Measurements from ENCODE around the gene TMC5. TPM values are rescaled to one million over a fixed set of nuclear protein-coding genes. Genes with fewer than 3 reads are reported as not detected.

Gene TMC5
- total RNA-seq, 2 experiments from 2014 or later: not detected

DNA sequence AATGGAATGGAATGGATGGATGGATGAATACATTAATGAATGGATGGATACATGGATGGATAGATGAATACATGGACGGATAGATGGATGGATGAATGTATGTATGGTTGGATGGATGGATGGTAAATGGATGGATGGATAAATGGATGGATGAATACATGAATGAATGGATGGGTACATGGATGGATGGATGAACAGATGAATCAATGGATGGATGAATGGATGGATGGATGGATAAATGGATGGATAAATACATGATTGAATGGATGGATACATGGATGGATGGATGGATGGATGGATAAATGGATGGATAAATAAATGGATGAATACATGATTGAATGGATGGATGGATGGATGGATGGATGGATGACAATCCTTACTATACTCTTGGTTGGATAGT is 26.0 kb downstream of the TMC5 start:
- Histone ChIP-seq H3K27ac (ENCODE audit: low read depth in 1 of 2, low read length in 2 of 2) (no peak overlapping the region), H3K36me3 (ENCODE audit: insufficient read depth, low read length) (no peaks in the 10 kb centered on the region), H3K9me3 (ENCODE audit: control insufficient read depth in 1 of 2, insufficient read depth in 1 of 2, low read length in 2 of 2) (no peaks in the 10 kb centered on the region), H3K27me3 (ENCODE audit: control insufficient read depth in 1 of 2, insufficient read depth in 2 of 2, low read length in 2 of 2) (no peaks in the 10 kb centered on the region), H3K4me3 (ENCODE audit: low read length) (no peak overlapping the region), H3K4me1 (ENCODE audit: insufficient read depth, low read length) (no peaks in the 10 kb centered on the region)
- H3K36me3 Mint-ChIP-seq (ENCODE audit: low read depth): no peaks in the 10 kb centered on the region
- H3K4me3 Mint-ChIP-seq: no peak overlapping the region
- H3K4me1 Mint-ChIP-seq (ENCODE audit: low read depth): no peaks in the 10 kb centered on the region
- H3K27ac Mint-ChIP-seq: no peak overlapping the region
- ChIA-PET CTCF (no interaction called here), POLR2A (no interaction called here)
- TF ChIP-seq CTCF (IDR thresholded peaks at IDR 0.05): no peak
- intact Hi-C loops (cut with DNase I, micrococcal nuclease): no loop called here
- peaks cover 11% of the 10 kb centered on the region for H3K27me3 Mint-ChIP-seq
- ATAC-seq (ENCODE audit: poor library complexity): no peak
- peaks cover 3% of the 10 kb centered on the region for H3K9me3 Mint-ChIP-seq
- DNase-seq: no peak

- H3K9me3 ChIP-seq (ENCODE audit: control insufficient read depth in 1 of 2, insufficient read depth in 1 of 2, low read length in 2 of 2): no peaks in the 10 kb centered on the region
- peaks cover 0 to 4% of the 10 kb centered on the region in 2 experiments for H3K27me3 ChIP-seq (ENCODE audit: control insufficient read depth in 1 of 2, insufficient read depth in 2 of 2, low read length in 2 of 2)
- no peaks in the 10 kb centered on the region for H3K36me3 ChIP-seq (ENCODE audit: insufficient read depth, low read length)
- peaks cover 28% of the 10 kb centered on the region for H3K27me3 Mint-ChIP-seq
- CTCF ChIA-PET: interaction anchor here (0.6 kb wide), 1 partner anchor 14 kb away, joined by 4 read pairs; no protein-coding TSS in a partner anchor
- no peak overlapping the region for H3K4me3 Mint-ChIP-seq
- no peak overlapping the region for H3K27ac ChIP-seq (ENCODE audit: low read depth in 1 of 2, low read length in 2 of 2)
- H3K27ac Mint-ChIP-seq: no peak overlapping the region
- intact Hi-C loops (cut with DNase I, micrococcal nuclease): no loop called here
- H3K4me3 ChIP-seq (ENCODE audit: low read length): no peak overlapping the region
- H3K9me3 Mint-ChIP-seq: peaks cover 3% of the 10 kb centered on the region
- H3K36me3 Mint-ChIP-seq (ENCODE audit: low read depth): no peaks in the 10 kb centered on the region
- DNase-seq: no peak
- ATAC-seq (ENCODE audit: poor library complexity): no peak
- TF ChIP-seq CTCF (IDR thresholded peaks at IDR 0.05): no peak
- H3K4me1 Mint-ChIP-seq (ENCODE audit: low read depth): no peaks in the 10 kb centered on the region
- POLR2A ChIA-PET: no interaction called here
- no peaks in the 10 kb centered on the region for H3K4me1 ChIP-seq (ENCODE audit: insufficient read depth, low read length)
Observed at GRCh38 chr16:19446300-19446846, 28.7 kb downstream of the TMC5 start.

- POLR2A ChIA-PET: no interaction called here
- Mint-ChIP-seq H3K9me3 (peaks cover 3% of the 10 kb centered on the region), H3K4me1 (ENCODE audit: low read depth) (no peaks in the 10 kb centered on the region), H3K36me3 (ENCODE audit: low read depth) (no peaks in the 10 kb centered on the region), H3K27me3 (peaks cover 30% of the 10 kb centered on the region), H3K27ac (no peak overlapping the region), H3K4me3 (no peak overlapping the region)
- ATAC-seq (ENCODE audit: poor library complexity) (no peak), DNase-seq (no peak)
- H3K27me3 ChIP-seq (ENCODE audit: control insufficient read depth in 1 of 2, insufficient read depth in 2 of 2, low read length in 2 of 2): peaks cover 0 to 4% of the 10 kb centered on the region in 2 experiments
- H3K27ac ChIP-seq (ENCODE audit: low read depth in 1 of 2, low read length in 2 of 2): no peak overlapping the region
- intact Hi-C loops (cut with DNase I, micrococcal nuclease): no loop called here
- no peaks in the 10 kb centered on the region for H3K36me3 ChIP-seq (ENCODE audit: insufficient read depth, low read length)
- H3K9me3 ChIP-seq (ENCODE audit: control insufficient read depth in 1 of 2, insufficient read depth in 1 of 2, low read length in 2 of 2): no peaks in the 10 kb centered on the region
- CTCF ChIA-PET: no interaction called here
- no peak for TF ChIP-seq CTCF (IDR thresholded peaks at IDR 0.05)
- H3K4me1 ChIP-seq (ENCODE audit: insufficient read depth, low read length): no peaks in the 10 kb centered on the region
- H3K4me3 ChIP-seq (ENCODE audit: low read length): no peak overlapping the region
Observed at GRCh38 chr16:19446886-19447285, 29.2 kb downstream of the TMC5 start.
